Neutrophil (primary cell): Measurements from ENCODE around the gene MSRB1.

Experiments used
- H3K27ac ChIP-seq: fragments of 200-600 bp; sonication (generic); 2 replicates; pipeline ENCODE4 v1.5.1; 2016; ENCODE audit warnings: mild to moderate bottlenecking, moderate library complexity
- H3K27me3 ChIP-seq: fragments of 200-600 bp; sonication (generic); 2 replicates; pipeline ENCODE4 v1.6.0; 2016; ENCODE audit warnings: mild to moderate bottlenecking
- H3K36me3 ChIP-seq: fragments of 200-600 bp; sonication (generic); 2 replicates; pipeline ENCODE4 v1.5.1; 2017
- H3K4me1 ChIP-seq, 2 experiments: fragments of 200-600 bp in 1 of 2; sonication (generic) in 1 of 2; 1 replicate in 1 of 2; 2 replicates in 1 of 2; pipeline versions ENCODE4 v1.5.1 to v1.6.1; 2013 to 2016; ENCODE audit warnings: low read depth in 1 of 2, low read length in 1 of 2, mild to moderate bottlenecking in 1 of 2, moderate library complexity in 1 of 2; ENCODE audit not compliant: control insufficient read depth in 1 of 2, insufficient read depth in 1 of 2
- H3K4me3 ChIP-seq, 2 experiments: fragments of 200-600 bp in 1 of 2; sonication (generic) in 1 of 2; 1 replicate in 1 of 2; 2 replicates in 1 of 2; pipeline ENCODE4 v1.5.1; 2013 to 2016; ENCODE audit warnings: low read depth in 1 of 2, low read length in 1 of 2, mild to moderate bottlenecking in 1 of 2, moderate library complexity in 1 of 2
- H3K9me3 ChIP-seq: fragments of 200-600 bp; sonication (generic); 2 replicates; pipeline ENCODE4 v1.5.1; 2016
- CTCF ChIP-seq: fragments of 200-600 bp; sonication (generic); IDR thresholded peaks from 2 replicates; pipeline ENCODE4 v1.5.1; 2016; ENCODE audit warnings: antibody characterized with exemption

MSRB1 gene

GRCh38 chr16:1914988-1915387 lies 28.0 kb downstream of the MSRB1 start:
- no peak for TF ChIP-seq CTCF
- Histone ChIP-seq H3K4me1 (no peaks in the 10 kb centered on the region), H3K27ac (no peak overlapping the region), H3K9me3 (no peaks in the 10 kb centered on the region), H3K36me3 (no peaks in the 10 kb centered on the region), H3K27me3 (peaks cover 71% of the 10 kb centered on the region), H3K4me3 (no peak overlapping the region)

GRCh38 chr16:1914084-1914608 lies 28.9 kb downstream of the MSRB1 start:
- Histone ChIP-seq H3K36me3 (no peaks in the 10 kb centered on the region), H3K27me3 (peaks cover 69% of the 10 kb centered on the region), H3K4me1 (no peaks in the 10 kb centered on the region), H3K4me3 (no peak overlapping the region), H3K27ac (no peak overlapping the region), H3K9me3 (no peaks in the 10 kb centered on the region)
- TF ChIP-seq CTCF: no peak

- Histone ChIP-seq H3K9me3 (no peaks in the 10 kb centered on the region), H3K27ac (no peak overlapping the region), H3K36me3 (no peaks in the 10 kb centered on the region), H3K4me1 (no peaks in the 10 kb centered on the region), H3K27me3 (peaks cover 69% of the 10 kb centered on the region), H3K4me3 (no peak overlapping the region)
- TF ChIP-seq CTCF: no peak
These were observed 29.5 kb downstream of the MSRB1 start for GRCh38 chr16:1913327-1914083.

DNA sequence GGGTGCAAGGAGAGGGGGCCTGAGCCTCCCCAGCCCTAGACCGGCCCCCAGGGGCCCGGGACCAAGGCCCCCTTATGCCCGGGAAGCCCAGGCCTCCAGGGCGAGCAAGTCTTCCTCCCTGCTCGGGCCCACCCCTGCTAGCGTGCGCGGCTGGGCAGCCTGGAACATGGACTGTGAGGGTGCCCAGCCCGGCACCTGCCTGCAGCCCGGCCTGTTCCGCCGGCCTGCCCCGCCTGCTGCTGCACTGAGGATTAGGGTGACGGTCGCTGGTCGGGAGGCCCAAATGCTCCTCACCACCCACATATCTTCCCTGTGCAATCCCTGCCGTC lies 30.8 kb downstream of the MSRB1 start:
- H3K27me3 ChIP-seq: peaks cover 69% of the 10 kb centered on the region
- TF ChIP-seq CTCF: no peak
- H3K4me1 ChIP-seq: no peaks in the 10 kb centered on the region
- H3K27ac ChIP-seq: no peak overlapping the region
- no peaks in the 10 kb centered on the region for H3K36me3 ChIP-seq
- H3K9me3 ChIP-seq: no peaks in the 10 kb centered on the region
- no peak overlapping the region for H3K4me3 ChIP-seq

GRCh38 chr16:1911467-1912214 lies 31.4 kb downstream of the MSRB1 start:
- H3K4me1 ChIP-seq: no peaks in the 10 kb centered on the region
- no peak overlapping the region for H3K4me3 ChIP-seq
- H3K36me3 ChIP-seq: no peaks in the 10 kb centered on the region
- no peak for TF ChIP-seq CTCF
- H3K27me3 ChIP-seq: peaks cover 69% of the 10 kb centered on the region
- no peak overlapping the region for H3K27ac ChIP-seq
- H3K9me3 ChIP-seq: no peaks in the 10 kb centered on the region
